SK-N-SH treated with all-trans-retinoic acid at 6 μM for 48 hours (cell line): ENCODE measurements around the gene ADK.

ENCODE experiments used
- ATAC-seq: fragments of 200-7000 bp; cut with Tn5 transposase; 3 replicates; pipeline ENCODE4 v1.9.1; 2020; ENCODE audit warnings: mild to moderate bottlenecking, moderate library complexity
- BACH2 ChIP-seq: fragments of 250-450 bp; sonication (Bioruptor Pico); IDR thresholded peaks from 2 replicates; pipeline ENCODE4 v1.9.0; 2021; ENCODE audit warnings: mild to moderate bottlenecking, borderline replicate concordance
- CSDC2 ChIP-seq: fragments of 250-450 bp; sonication (Bioruptor Pico); IDR thresholded peaks from 2 replicates; pipeline ENCODE4 v1.5.0; 2020; ENCODE audit warnings: mild to moderate bottlenecking, moderate library complexity
- ESRRG ChIP-seq: fragments of 250-450 bp; sonication (Bioruptor Pico); IDR thresholded peaks from 2 replicates; pipeline ENCODE4 v1.6.1; 2021; ENCODE audit warnings: mild to moderate bottlenecking
- GLIS3 ChIP-seq: fragments of 250-450 bp; sonication (Bioruptor Pico); IDR thresholded peaks from 2 replicates; pipeline ENCODE4 v1.5.0; 2020; ENCODE audit warnings: mild to moderate bottlenecking, moderate library complexity
- ISL1 ChIP-seq: fragments of 250-450 bp; sonication (Bioruptor Pico); IDR thresholded peaks from 2 replicates; pipeline ENCODE4 v2.1.2; 2022; ENCODE audit warnings: mild to moderate bottlenecking, moderate library complexity
- PPARA ChIP-seq: fragments of 250-450 bp; sonication (Bioruptor Pico); IDR thresholded peaks from 2 replicates; pipeline ENCODE4 v1.5.0; 2020; ENCODE audit warnings: mild to moderate bottlenecking, borderline replicate concordance
- RARB ChIP-seq: fragments of 250-450 bp; sonication (Bioruptor Pico); IDR thresholded peaks from 2 replicates; pipeline ENCODE4 v1.8.0; 2021; ENCODE audit warnings: mild to moderate bottlenecking, moderate library complexity
- TCF4 ChIP-seq: fragments of 250-450 bp; sonication (Bioruptor Pico); IDR thresholded peaks from 2 replicates; pipeline ENCODE4 v1.8.0; 2021; ENCODE audit warnings: mild to moderate bottlenecking, moderate library complexity, borderline replicate concordance
- TOX ChIP-seq: fragments of 250-450 bp; sonication (Bioruptor Pico); IDR thresholded peaks from 2 replicates; pipeline ENCODE4 v1.8.0; 2021; ENCODE audit warnings: mild to moderate bottlenecking, moderate library complexity, borderline replicate concordance
- ZC3H10 ChIP-seq: fragments of 250-450 bp; sonication (Bioruptor Pico); IDR thresholded peaks from 2 replicates; pipeline ENCODE4 v1.5.1; 2021; ENCODE audit warnings: mild to moderate bottlenecking, moderate library complexity
- ZFP3 ChIP-seq: fragments of 250-450 bp; sonication (Bioruptor Pico); IDR thresholded peaks from 2 replicates; pipeline ENCODE4 v1.5.0; 2020; ENCODE audit warnings: mild to moderate bottlenecking, moderate library complexity
- ZFP30 ChIP-seq: fragments of 450-650 bp; formaldehyde crosslinking; IDR thresholded peaks from 2 replicates; pipeline ENCODE4 v1.5.0; 2022; ENCODE audit warnings: mild to moderate bottlenecking, moderate library complexity
- ZNF565 ChIP-seq: fragments of 450-650 bp; formaldehyde crosslinking; conservative IDR thresholded peaks from 2 replicates; pipeline ENCODE4 v1.5.0; 2020; ENCODE audit warnings: low read depth, mild to moderate bottlenecking, moderate library complexity
- ZNF70 ChIP-seq: fragments of 450-650 bp; formaldehyde crosslinking; IDR thresholded peaks from 2 replicates; pipeline ENCODE4 v1.5.0; 2020; ENCODE audit warnings: mild to moderate bottlenecking, moderate library complexity
- ZNF8 ChIP-seq: fragments of 450-650 bp; formaldehyde crosslinking; IDR thresholded peaks from 2 replicates; pipeline ENCODE4 v1.5.0; 2020; ENCODE audit warnings: mild to moderate bottlenecking, moderate library complexity
- TF ChIP-seq, protein P1 (sequence below): fragments of 250-450 bp; sonication (Bioruptor Pico); IDR thresholded peaks from 2 replicates; pipeline ENCODE4 v1.5.1; 2021; ENCODE audit warnings: mild to moderate bottlenecking, moderate library complexity
- TF ChIP-seq, protein P2 (sequence below): fragments of 250-450 bp; sonication (Bioruptor Pico); IDR thresholded peaks from 2 replicates; pipeline ENCODE4 v1.5.1; 2020; ENCODE audit warnings: low read depth, mild to moderate bottlenecking, moderate library complexity
- TF ChIP-seq, protein P3 (sequence below): fragments of 250-450 bp; sonication (Bioruptor Pico); IDR thresholded peaks from 2 replicates; pipeline ENCODE4 v1.8.0; 2021; ENCODE audit warnings: low read depth, mild to moderate bottlenecking, moderate library complexity, borderline replicate concordance
- TF ChIP-seq, protein P4 (sequence below): fragments of 250-450 bp; sonication (Bioruptor Pico); IDR thresholded peaks from 2 replicates; pipeline ENCODE4 v1.5.0; 2020; ENCODE audit warnings: mild to moderate bottlenecking, moderate library complexity
- TF ChIP-seq, protein P5 (sequence below): fragments of 250-450 bp; sonication (Bioruptor Pico); IDR thresholded peaks from 2 replicates; pipeline ENCODE4 v1.8.0; 2020; ENCODE audit warnings: mild to moderate bottlenecking, moderate library complexity, borderline replicate concordance

ADK gene

DNA sequence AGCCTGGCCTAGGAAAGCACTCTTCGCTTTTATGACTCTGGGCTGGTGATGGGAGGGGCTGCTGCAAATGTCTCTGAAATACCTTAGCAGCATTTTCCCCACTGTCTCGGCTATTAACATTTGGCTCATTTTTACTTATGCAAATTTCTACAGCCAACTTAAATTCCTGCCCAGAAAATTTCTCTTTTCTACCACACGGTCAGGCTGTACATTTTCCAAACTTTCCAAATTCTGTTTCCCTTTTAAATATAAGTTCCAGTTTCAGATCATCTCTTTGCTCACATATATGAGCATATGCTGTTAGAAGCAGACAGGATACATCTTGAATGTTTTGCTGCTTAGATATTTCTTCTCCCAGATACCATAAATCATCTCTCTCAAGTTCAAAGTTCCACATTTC lies 332.3 kb downstream of the ADK start:
- ATAC-seq, result no peak
- TF ChIP-seq BACH2, result no peak
- TF ChIP-seq PPARA (CRISPR knock-in tag), result no peak
- TF ChIP-seq ESRRG, result no peak
- TF ChIP-seq TOX, result no peak
- no peak for TF ChIP-seq ZFP30
- TF ChIP-seq GLIS3 (CRISPR knock-in tag), result no peak
- TF ChIP-seq TCF4, result no peak
- no peak for TF ChIP-seq ZNF565 (CRISPR knock-in tag)
- TF ChIP-seq, protein P1, sequence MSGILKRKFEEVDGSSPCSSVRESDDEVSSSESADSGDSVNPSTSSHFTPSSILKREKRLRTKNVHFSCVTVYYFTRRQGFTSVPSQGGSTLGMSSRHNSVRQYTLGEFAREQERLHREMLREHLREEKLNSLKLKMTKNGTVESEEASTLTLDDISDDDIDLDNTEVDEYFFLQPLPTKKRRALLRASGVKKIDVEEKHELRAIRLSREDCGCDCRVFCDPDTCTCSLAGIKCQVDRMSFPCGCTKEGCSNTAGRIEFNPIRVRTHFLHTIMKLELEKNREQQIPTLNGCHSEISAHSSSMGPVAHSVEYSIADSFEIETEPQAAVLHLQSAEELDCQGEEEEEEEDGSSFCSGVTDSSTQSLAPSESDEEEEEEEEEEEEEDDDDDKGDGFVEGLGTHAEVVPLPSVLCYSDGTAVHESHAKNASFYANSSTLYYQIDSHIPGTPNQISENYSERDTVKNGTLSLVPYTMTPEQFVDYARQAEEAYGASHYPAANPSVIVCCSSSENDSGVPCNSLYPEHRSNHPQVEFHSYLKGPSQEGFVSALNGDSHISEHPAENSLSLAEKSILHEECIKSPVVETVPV (CRISPR knock-in tag), result no peak
- no peak for TF ChIP-seq CSDC2 (CRISPR knock-in tag)
- TF ChIP-seq, protein P2, sequence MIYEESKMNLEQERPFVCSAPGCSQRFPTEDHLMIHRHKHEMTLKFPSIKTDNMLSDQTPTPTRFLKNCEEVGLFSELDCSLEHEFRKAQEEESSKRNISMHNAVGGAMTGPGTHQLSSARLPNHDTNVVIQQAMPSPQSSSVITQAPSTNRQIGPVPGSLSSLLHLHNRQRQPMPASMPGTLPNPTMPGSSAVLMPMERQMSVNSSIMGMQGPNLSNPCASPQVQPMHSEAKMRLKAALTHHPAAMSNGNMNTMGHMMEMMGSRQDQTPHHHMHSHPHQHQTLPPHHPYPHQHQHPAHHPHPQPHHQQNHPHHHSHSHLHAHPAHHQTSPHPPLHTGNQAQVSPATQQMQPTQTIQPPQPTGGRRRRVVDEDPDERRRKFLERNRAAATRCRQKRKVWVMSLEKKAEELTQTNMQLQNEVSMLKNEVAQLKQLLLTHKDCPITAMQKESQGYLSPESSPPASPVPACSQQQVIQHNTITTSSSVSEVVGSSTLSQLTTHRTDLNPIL, result no peak

DNA sequence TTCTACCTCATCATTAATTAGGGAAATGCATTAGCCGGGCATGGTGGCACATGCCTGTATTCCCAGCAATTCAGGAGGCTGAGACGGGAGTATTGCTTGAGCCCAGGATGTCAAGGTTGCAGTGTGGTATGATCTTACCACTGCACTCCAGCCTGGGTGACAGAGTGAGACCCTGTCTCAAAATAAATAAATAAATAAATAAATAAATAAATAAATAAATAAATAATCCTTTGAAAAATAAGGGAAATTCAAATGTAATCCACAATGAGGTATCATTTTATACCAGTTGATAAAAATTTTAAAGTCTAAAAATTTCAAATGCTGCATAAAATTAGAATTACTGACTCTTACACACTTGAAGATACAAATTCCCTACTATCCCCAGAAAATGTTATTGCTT lies 334.3 kb downstream of the ADK start:
- no peak for ATAC-seq

DNA sequence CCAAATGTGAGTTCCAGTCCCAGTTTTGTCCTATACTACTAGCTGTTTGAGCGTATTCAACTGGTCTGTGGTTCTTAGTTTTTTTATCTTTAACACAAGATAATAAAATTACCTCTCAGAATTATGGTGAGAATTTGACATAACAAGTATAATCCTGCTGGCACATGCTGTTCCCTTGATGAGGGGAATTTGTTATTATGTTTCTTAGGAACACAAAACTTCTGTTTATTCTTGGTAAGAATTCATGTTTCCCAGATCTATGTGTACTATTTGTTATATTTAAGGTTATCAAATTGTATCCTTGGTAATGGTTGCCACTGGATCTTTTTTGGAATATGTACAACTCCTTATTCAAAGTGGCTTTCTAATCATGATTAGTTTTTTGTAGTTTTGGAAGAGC lies 335.6 kb downstream of the ADK start:
- no peak for ATAC-seq
- TF ChIP-seq BACH2 (no peak), ISL1 (CRISPR knock-in tag) (no peak), RARB (no peak), PPARA (CRISPR knock-in tag) (no peak), ZNF8 (CRISPR knock-in tag) (no peak), TOX (no peak), TCF4 (no peak), ZFP3 (CRISPR knock-in tag) (no peak), ZC3H10 (CRISPR knock-in tag) (no peak), ZNF565 (CRISPR knock-in tag) (no peak), ESRRG (no peak)
- TF ChIP-seq, protein P3, sequence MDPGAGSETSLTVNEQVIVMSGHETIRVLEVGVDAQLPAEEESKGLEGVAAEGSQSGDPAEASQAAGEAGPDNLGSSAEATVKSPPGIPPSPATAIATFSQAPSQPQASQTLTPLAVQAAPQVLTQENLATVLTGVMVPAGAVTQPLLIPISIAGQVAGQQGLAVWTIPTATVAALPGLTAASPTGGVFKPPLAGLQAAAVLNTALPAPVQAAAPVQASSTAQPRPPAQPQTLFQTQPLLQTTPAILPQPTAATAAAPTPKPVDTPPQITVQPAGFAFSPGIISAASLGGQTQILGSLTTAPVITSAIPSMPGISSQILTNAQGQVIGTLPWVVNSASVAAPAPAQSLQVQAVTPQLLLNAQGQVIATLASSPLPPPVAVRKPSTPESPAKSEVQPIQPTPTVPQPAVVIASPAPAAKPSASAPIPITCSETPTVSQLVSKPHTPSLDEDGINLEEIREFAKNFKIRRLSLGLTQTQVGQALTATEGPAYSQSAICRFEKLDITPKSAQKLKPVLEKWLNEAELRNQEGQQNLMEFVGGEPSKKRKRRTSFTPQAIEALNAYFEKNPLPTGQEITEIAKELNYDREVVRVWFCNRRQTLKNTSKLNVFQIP (CRISPR knock-in tag), result no peak
- TF ChIP-seq, protein P4, sequence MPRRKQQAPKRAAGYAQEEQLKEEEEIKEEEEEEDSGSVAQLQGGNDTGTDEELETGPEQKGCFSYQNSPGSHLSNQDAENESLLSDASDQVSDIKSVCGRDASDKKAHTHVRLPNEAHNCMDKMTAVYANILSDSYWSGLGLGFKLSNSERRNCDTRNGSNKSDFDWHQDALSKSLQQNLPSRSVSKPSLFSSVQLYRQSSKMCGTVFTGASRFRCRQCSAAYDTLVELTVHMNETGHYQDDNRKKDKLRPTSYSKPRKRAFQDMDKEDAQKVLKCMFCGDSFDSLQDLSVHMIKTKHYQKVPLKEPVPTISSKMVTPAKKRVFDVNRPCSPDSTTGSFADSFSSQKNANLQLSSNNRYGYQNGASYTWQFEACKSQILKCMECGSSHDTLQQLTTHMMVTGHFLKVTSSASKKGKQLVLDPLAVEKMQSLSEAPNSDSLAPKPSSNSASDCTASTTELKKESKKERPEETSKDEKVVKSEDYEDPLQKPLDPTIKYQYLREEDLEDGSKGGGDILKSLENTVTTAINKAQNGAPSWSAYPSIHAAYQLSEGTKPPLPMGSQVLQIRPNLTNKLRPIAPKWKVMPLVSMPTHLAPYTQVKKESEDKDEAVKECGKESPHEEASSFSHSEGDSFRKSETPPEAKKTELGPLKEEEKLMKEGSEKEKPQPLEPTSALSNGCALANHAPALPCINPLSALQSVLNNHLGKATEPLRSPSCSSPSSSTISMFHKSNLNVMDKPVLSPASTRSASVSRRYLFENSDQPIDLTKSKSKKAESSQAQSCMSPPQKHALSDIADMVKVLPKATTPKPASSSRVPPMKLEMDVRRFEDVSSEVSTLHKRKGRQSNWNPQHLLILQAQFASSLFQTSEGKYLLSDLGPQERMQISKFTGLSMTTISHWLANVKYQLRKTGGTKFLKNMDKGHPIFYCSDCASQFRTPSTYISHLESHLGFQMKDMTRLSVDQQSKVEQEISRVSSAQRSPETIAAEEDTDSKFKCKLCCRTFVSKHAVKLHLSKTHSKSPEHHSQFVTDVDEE (CRISPR knock-in tag), result no peak
- TF ChIP-seq, all 23 proteins: peak for 0

More for the DNA sequence above, 334.3 kb downstream of the ADK start:
- TF ChIP-seq, protein P5, sequence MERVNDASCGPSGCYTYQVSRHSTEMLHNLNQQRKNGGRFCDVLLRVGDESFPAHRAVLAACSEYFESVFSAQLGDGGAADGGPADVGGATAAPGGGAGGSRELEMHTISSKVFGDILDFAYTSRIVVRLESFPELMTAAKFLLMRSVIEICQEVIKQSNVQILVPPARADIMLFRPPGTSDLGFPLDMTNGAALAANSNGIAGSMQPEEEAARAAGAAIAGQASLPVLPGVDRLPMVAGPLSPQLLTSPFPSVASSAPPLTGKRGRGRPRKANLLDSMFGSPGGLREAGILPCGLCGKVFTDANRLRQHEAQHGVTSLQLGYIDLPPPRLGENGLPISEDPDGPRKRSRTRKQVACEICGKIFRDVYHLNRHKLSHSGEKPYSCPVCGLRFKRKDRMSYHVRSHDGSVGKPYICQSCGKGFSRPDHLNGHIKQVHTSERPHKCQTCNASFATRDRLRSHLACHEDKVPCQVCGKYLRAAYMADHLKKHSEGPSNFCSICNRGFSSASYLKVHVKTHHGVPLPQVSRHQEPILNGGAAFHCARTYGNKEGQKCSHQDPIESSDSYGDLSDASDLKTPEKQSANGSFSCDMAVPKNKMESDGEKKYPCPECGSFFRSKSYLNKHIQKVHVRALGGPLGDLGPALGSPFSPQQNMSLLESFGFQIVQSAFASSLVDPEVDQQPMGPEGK (CRISPR knock-in tag), result no peak
- TF ChIP-seq, protein P4 (CRISPR knock-in tag), result no peak
- no peak for TF ChIP-seq ZFP3 (CRISPR knock-in tag)
- no peak for TF ChIP-seq CSDC2 (CRISPR knock-in tag)
- no peak for TF ChIP-seq ZNF70 (CRISPR knock-in tag)
